ENCODE results near the gene FXYD3.

DNA sequence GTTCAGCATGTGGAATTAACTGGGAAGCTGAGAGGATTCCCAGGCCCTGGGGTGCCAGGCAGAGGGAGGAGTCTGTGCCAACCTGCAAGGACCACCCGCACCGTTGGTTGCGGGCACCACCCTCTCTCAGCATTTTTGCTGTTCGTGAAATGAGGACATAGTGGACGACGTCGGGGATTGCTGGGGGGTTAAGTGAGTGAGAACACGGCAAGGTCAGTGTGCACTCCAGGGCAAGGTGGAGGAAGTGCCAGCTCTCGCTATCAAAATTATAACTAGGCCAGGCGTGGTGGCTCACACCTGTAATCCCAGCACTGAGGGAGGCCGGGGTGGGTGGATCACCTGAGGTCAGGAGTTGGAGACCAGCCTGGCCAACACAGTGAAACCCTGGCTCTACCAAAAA lies 2.2 kb downstream of the FXYD3 start:
- TF ChIP-seq POLR2AphosphoS5 (IDR thresholded peaks at IDR 0.05): no peak
- TF ChIP-seq, protein P1, sequence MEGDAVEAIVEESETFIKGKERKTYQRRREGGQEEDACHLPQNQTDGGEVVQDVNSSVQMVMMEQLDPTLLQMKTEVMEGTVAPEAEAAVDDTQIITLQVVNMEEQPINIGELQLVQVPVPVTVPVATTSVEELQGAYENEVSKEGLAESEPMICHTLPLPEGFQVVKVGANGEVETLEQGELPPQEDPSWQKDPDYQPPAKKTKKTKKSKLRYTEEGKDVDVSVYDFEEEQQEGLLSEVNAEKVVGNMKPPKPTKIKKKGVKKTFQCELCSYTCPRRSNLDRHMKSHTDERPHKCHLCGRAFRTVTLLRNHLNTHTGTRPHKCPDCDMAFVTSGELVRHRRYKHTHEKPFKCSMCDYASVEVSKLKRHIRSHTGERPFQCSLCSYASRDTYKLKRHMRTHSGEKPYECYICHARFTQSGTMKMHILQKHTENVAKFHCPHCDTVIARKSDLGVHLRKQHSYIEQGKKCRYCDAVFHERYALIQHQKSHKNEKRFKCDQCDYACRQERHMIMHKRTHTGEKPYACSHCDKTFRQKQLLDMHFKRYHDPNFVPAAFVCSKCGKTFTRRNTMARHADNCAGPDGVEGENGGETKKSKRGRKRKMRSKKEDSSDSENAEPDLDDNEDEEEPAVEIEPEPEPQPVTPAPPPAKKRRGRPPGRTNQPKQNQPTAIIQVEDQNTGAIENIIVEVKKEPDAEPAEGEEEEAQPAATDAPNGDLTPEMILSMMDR (IDR thresholded peaks at IDR 0.05): no peak
- no peak for TF ChIP-seq POLR2A (IDR thresholded peaks at IDR 0.05)

Data from prostate gland (tissue), 2 donors.